Activated gamma-delta T cell treated with Interleukin-2 at 50 U/mL for 16 hours (primary cell): ENCODE measurements around the gene EPB41L5.
A peak's percentile ranks its signal among the peaks of the same experiment; 100 is the strongest.
"Not testable (repeated sequence)": the region's sequence is repeated elsewhere in the genome, so short reads cannot be mapped to it uniquely, and the experiment has no call there.

Experiments
- DNase-seq: peaks from one replicate; pipeline ENCODE4 v3.0.0-alpha.2; 2020

Gene EPB41L5

DNA sequence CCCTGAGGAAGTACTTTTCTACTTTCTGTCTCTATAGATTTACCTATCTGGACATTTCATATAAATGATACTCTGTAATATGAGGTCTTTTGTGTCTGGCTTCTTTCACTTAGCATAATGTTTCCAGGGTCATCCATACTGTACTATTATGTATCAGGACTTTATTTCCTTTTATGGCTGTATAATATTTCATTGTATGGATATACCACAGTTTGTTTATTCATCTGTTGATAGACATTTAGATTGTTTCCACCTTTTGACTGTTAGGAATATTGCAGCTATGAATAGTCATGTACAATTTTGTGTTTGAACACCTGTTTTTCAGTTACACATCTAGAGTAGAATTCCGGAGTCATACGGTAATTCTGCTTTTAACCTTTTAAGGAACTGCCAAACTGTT lies 136.5 kb downstream of the EPB41L5 start:
- no peak for DNase-seq

DNA sequence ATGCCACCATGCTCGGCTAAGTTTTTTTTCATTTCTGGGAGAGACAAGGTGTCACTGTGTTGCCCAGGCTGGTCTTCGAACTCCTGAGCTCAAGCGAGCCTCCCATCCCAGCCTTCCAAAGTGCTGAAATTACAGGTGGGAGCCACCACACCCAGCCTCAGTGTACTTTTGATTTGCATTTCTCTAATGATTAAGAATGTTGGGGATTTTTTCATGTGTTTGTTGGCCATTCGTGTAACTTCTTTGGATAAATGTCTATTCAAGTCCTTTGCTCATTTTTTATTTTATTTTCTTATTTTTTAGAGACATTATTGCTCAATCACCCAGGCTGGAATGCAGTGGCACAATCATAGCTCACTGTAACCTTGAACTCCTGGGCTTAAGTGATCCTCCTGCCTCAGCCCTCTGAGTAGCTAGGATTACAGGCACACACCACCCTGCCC lies 137.2 kb downstream of the EPB41L5 start:
- no peak for DNase-seq

DNA sequence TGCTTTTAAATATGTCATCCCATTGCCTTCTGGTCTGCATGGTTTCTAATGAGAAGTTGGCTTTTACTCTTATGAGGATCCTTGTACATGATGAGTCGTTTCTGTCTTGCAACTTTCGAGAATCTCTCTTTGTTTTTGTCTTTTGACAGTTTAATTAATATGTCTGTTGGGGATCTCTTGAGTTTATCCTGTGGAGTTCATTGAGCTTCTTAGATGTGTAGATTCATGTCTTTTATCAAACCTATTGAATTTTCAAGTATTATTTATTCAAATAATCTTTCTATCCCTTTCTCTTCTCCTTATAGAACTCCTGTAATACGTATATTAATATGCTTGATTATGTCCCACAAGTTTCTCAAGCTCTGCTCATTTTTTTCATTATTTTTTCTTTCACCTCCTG lies 142.4 kb downstream of the EPB41L5 start:
- no peak for DNase-seq

DNA sequence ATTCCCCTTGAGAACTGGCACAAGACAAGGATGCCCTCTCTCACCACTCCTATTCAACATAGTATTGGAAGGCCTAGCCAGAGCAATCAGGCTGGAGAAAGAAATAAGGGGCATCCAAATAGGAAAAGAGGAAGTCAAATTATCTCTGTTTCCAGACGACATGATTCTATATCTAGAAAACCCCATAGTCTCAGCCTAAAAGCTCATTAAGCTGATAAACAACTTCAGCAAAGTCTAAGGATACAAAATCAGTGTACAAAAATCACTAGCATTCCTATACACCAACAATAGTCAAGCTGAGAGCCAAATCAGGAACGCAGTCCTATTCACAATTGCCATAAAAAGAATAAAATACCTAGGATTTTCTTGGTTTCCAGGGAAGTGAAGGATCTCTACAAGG lies 145.8 kb downstream of the EPB41L5 start:
- not testable (repeated sequence) for DNase-seq

DNA sequence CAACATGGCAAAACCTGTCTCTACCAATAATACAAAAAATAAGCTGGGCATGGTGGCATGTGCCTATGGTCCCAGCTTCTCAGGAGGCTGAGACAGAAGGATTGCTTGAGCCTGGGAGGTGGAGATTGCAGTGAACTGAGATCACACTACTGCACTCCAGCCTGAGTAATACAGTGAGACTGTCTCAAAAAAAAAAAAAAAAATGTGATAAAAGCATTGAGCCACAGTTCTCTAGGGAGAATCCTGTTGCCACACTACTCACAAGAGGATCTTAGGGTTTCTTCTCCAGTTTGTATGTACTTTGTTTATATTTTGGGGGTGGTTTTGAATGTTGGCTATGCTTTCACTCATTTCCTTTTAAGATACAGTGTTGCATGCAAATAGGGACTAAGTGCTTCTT lies 148.3 kb downstream of the EPB41L5 start:
- DNase-seq, result no peak

DNA sequence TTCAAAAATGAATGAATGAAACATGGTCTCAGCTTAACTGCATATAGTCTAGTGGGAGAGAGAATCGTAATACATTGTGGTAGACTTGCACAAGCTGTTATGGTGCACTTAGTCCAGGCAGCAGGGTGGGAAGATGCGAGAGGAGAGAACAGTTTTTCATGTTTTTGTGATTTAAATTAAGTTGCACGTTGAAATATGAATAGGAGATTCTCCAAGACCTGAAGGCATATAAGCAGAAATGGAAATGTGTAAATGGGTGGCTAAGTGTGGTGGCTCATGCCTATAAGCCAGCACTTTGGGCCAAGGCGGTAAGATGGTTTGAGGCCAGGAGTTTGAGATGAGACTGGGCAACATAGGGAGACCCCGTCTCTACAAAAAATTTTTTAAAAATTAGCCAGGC lies 149.8 kb downstream of the EPB41L5 start:
- DNase-seq, result no peak

DNA sequence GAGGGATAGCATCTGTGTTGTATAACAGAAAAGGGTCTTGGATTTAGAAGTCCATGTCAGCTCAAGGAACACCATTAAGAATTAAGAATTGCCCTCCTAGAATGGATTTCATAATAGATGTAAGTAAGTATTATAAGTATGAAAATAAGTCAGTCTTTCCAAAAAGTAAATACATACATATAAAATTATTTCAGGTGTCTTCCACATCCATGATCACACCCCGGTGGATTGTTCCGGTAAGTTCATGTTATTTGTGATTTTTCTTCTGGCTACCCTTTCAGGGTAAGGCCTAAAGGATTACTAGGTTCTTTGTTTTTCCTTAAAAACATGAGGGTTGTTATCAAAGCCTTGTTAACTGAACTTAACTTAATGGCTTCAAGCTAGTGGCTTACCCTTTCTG lies 154.4 kb downstream of the EPB41L5 start:
- DNase-seq, result no peak

DNA sequence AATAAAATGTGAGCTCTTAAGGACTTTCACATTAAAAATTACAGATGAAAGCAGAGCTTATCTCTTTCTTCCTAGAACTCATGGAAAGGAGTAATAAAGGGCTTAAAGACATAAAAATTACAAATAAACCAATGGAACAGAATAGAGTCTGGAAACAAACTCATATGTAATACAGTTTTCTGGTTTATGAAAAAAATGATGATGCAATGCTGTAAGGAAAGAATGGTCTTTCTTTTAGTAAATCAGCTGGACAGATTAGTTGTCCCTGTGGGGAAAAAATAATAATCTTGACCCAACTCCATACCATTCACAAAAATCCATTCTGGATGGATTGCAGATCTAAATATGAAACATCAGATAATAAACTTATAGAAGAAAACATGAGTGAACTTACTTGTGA lies 156.1 kb downstream of the EPB41L5 start:
- no peak for DNase-seq

DNA sequence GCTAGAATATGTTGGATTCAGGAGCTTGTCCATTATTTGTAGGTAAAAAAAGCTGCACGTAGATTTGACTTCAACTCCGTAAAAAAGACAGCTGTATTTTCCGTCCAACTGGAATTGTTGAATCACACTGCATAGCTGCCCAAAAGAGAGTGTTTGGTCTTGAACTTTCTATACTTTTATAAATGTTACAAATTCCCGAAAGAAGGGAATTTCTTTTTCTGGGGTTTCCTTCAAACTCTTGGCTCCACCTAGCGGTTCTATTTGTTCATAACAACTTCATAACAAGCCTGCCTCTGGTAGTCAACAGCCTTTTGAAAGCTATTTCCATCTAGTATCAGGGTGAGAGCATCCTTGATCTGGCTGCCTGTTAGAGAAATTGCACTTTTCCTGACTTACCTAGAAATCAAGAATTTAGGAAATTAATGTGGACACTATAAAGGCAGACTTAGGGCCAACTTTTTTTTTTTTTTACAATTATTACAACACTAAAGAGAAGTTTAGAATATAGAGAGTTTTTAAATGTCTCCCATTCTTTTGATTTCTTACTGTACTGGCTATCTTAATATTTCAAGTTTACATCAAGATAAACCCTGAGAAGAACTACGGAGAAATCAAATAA lies 162.2 kb downstream of the EPB41L5 start:
- DNase-seq, result peak; percentile 17

DNA sequence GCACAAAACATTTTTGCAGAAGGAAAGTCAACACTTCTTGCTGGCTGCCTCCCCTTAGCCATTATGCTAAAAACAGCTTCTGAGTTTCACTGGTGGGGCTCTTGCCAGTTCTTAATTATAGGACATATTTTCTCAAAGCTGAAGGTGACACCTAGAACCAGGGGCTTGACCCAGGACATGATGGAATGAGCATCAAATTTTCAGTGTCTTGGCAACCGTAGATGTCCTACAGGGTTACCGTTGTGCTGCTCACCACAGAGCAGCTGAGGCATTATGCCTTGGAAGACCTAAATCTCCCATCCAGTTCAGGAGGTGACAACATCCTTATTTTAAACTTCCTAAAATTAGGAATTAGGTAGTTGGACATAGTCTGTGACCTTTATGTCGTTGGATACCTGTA lies 163.6 kb downstream of the EPB41L5 start:
- no peak for DNase-seq

DNA sequence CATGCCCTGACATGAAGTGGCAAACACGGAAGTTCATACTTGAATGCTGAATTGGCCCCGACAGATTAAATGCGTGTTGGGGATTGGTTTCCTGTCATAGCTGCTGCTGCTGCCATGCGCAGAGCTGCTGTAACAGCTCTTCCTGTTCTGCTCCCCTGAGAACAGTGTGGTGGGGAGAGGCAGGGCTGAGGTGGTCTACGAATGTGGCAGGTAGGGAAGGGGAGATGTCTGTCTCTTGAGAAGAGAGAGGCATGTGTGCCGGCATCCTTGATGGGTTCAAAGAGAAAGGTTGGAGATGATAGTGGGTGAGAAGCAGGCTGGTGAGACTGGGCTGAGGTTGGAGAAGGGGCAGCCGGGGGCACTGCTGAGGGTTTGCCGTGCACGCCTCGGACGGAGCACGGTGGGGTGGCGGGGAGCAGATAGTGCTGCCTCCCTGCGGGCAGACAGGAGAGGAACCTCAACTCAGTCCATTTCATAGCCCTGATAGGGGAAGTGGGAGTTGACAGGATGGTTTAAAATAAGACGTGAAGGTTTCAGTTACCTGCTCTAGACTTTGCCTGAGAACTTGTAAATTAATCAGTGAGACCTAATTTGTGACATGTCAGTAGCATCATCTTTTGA lies 164.2 kb downstream of the EPB41L5 start:
- DNase-seq, result peak; percentile 79

DNA sequence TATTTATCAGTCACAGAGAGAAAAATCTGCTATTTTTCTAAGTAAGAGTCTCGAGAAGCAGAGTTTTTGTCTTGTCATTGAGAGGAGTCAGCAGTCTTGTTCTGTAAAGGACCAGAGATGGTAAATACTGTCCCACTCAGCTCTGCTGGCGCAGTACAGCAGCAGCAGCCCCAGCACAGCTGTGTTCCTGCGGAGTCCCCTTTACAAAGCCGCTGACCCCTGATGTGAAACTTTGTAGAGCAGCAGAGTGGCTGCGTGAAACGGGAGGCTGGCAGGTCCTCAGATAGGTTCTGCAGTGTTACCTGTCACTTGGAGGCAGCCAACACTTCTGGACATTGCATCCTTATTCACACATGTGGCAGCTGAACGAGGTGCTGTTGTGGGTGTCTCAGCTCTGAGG lies 165.1 kb downstream of the EPB41L5 start:
- no peak for DNase-seq

DNA sequence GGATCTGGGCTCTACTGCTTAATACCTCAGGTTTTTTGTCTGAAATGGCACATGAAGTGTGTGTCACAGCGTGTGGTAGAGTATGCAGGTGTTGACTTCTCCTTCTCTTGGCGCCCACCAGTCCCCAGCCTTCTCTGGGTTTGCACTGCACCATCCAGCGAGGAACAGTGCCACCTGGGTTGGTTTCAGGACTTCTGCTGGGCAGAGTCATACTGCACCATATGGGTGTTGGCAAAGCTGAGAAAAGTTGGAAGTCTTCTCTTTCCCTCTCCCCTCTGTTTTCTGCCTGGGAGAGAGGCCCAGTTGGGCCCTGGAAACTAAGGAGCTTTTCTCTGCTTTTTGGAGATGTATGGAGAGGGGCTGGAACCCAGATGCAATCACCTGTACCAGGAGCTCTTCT lies 166.5 kb downstream of the EPB41L5 start:
- no peak for DNase-seq

DNA sequence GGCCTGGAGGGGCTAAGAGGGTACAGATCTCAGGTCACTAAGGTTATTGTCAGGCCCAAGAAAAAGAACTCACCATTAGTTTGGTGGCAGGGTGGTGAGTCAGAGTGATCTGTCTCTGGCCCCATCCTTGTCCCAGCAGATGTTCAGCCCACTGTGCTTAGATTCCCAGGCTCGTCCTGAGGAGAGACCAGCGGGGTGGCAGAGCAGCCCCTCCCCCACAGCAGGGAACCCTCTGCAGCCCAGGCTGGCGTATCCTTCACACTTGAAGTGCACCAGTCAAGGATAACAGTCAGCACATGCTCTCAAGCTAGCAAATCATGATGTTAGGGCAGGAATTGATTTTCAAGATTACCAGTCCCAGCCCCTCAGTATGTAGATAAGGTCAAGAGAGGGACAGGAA lies 167.2 kb downstream of the EPB41L5 start:
- no peak for DNase-seq

DNA sequence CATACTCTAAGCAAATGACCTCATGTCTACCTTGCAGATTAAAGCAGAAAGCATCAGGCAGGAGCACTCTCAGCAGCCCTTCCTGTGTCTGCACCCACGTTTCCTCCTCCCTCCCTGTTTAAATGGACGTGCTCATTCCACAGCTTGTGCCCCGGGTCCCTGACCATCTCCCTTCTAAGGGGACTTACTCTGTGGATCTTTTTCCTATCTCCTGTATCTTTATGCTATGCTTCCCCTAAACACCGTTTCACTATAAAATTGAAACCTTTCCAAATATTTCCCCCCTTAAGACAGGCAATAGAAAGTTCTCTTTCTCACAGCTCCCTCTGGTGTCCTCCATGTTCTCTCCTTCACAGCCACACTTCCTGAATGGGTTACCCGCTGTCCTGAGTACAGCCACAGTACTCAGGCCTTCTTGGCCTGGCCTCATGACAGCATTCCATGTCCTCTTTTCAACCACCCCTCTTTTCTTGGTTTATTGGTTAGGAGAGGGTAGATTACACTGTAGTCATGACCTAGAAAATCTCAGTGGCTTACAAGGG lies 169.2 kb downstream of the EPB41L5 start:
- no peak for DNase-seq

DNA sequence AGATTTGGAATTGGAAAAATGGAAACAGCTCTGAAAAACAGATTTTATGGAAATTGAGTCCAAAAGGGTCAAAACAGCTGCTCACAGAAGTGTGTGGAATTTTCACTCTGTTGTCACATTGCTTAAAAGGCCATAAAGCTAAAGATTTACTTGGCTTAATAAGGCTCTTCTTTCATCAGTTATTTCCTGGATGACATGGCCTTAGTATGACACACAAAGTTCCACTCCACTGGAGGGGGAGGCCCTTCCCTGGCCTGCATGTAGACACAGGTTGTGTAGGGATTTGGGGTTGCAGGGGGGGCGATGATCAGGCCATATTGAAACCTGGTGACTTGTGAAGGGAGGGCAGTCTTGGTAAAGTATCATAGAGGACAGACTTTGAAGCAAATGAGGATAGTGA lies 176.3 kb downstream of the EPB41L5 start:
- no peak for DNase-seq

DNA sequence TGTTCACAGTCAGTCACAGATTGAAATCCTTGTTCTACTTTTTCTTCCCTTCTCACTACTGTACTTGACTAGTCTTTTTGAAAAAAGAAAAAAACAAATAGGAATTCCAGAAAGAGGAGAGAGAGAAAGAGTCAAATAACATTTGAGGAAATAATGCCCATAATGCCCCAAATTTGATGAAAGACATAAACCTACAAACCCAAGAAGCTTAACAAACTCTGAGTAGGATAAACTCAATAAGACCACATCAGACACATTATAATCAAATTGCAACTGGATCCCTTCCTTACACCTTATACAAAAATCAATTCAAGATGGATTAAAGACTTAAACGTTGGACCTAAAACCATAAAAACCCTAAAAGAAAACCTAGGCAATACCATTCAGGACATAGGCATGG lies 179.4 kb downstream of the EPB41L5 start:
- DNase-seq, result no peak

DNA sequence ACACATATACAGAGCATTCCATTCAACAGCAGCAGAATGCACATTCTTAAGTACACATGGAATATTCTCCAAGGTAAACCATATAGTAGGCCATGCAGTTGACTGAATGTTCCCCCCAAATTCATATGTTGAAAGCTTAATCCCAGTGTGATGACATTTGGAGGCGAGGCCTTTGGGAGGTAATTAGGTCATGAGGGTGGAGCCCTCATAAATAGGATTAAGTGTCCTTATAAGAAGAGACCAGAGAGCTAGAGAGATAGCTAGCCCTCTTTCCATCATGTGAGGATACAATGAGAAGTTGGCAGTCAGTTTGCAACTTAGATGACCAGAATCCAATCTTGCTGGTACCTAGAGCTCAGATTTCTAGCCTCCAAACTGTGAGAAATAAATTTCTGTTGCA lies 182.7 kb downstream of the EPB41L5 start:
- no peak for DNase-seq

DNA sequence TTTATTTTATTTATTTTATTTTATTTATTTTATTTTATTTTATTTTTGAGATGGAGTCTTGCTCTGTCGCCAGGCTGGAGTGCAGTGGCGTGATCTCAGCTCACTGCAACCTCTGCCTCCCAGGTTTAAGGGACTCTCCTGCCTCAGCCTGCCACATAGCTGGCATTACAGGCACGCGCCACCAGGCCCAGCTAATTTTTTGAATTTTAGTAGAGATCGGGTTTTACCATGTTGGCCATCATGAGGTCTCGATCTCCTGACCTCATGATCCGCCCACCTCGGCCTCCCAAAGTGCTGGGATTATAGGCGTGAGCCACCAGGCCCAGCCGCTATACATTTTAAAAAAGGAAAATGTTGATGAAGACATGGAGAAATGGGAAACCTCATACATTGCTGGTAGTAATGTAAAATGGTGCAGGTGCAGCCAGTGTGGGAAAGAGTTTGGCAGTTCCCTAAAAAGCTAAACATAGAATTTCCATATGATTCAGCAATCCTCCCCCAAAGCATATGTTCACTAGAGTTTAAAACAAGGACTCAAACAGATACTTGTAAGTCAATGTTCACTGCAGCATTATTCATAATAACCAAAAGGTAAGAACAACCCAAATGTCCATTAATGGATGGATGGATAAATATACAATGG lies 187.1 kb downstream of the EPB41L5 start:
- DNase-seq, result not testable (repeated sequence)

DNA sequence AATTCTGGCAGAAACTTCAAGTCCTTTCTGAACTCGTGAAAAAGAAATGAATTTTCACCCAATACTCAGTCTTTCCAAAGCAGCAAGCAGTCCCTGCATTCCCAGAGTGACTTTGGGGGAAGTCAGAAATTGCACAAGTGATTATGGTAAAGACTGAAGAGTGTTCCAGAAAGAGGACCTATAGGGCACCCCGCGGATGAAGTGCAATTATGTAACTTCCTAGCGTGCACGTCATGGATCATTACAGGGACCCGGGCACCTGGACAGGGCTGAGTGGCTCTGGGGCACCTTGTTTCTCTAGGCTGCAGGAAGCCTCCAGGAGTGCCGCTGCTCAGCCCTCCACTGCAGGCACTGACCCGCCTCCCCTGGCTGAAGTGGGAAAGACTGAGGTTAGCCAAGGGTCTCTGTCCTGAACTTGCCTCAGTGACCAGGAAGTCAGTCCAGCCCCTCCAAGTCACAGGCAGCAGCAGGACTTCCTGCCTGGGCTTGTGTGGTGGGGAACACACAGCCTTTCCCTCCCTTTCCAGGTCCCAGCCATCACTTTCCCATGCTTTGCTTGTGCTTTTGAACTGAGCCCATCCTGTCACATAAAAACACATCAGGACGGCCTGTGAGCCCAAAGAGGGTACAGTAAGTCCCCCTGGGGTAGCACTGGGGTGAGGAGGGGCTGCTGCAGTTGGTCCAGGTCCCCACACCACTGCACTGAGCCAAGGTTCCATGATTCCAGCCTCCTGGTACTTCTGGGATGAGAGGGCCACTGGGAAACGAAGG lies 190.6 kb downstream of the EPB41L5 start:
- DNase-seq, result no peak

DNA sequence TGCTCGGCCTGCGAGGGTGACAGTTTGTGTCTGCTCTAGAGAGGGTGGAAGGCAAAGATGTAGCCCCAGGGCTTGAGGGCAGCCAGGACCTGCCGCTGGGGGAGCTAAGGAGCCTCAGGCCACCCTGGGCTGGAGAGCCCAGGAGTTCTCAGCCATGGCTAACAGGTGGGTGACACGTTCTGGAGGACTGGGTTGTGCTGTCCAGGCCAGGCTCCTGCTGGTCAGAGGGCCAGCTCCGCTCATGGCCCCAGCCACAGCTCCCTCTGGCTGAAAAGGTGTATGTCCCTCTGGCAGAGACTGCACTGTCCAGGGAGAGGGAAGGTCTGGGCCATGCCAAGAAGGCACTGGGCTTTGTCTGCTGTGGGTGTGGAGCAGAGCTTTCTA lies 191.1 kb downstream of the EPB41L5 start:
- DNase-seq, result no peak

DNA sequence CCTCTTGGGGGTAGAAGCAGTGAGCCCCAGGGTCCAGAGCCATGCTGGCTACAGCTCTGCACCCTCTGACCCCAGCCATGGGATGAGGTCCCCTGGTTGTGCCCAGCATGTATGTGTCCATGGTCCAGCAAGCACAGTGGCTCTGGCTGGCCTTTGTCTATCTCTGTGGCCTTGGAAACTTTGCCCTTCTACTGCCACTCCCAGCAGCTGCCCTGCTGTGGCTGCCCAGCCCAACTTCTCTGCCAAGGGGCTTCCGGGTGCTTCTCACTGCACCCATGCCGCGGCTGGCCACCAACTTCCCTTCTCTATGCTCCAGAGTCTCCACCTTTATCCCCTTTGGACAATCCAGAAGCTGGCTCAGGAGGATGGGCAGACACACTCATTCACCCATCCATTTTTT lies 191.5 kb downstream of the EPB41L5 start:
- DNase-seq, result no peak

DNA sequence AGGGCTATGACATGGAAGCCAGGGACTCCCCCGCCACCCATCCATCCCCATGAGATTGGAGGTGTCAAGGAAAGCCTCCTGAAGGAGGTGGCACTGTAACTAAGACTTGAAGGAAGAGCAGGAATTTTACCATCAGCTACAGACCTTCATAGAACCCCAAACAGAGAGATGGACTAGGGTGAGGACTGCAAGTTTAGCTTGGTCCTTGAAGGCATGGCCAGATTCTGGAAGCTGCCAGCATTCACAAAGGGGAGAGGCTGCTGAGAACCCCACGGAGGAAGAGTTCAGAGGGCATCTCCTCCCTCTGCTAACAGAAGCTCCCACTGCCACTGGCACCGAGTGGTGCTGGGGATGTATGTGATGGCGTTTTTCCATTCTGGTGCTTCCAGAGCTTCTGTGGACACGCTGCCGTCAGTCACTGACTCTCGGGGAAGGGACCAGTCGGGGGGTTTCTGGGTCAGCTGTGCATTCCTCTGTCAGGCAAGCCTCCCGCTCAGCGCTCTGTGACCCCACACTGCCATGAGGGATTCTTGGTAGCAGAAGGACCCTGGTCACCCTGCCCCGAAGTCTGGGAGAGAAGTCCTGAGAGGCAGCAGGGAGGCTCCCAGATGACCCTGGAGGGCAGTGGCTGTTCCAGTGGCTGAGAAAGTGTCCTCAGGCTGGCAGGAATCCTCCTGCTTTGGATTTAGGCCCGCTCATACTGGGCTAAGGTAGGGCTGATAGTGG lies 192.2 kb downstream of the EPB41L5 start:
- no peak for DNase-seq
